Neural cell (in vitro differentiated cells): ENCODE measurements around the gene RGP1. TPM values are rescaled to one million over a fixed set of nuclear protein-coding genes. Genes with fewer than 3 reads are reported as not detected.

ENCODE experiments used
- H2AFZ ChIP-seq: fragments of 200-600, 300-800 bp; sonication (generic), shearing (Covaris generic); 2 replicates; pipeline ENCODE4 v1.6.0; 2014; ENCODE audit warnings: low read depth, mild to moderate bottlenecking, antibody characterized with exemption, low read length, moderate library complexity
- H3F3A ChIP-seq: fragments of 200-600 bp; shearing (Covaris generic); 2 replicates; pipeline ENCODE4 v1.6.1; 2016; ENCODE audit warnings: mild to moderate bottlenecking, moderate library complexity, mixed read lengths, antibody characterized with exemption, low read length; ENCODE audit not compliant: insufficient read depth, poor library complexity, severe bottlenecking
- H3K27ac ChIP-seq: fragments of 200-600, 300-800 bp; sonication (generic), shearing (Covaris generic); 2 replicates; pipeline ENCODE4 v1.5.1; 2014; ENCODE audit warnings: mild to moderate bottlenecking, low read length, moderate library complexity
- H3K27me3 ChIP-seq: fragments of 300-800, 200-600 bp; sonication (generic), shearing (Covaris generic); 2 replicates; pipeline ENCODE4 v1.6.0; 2014; ENCODE audit warnings: mild to moderate bottlenecking, low read depth, low read length, moderate library complexity; ENCODE audit not compliant: insufficient read depth
- H3K36me3 ChIP-seq: fragments of 300-800, 200-600 bp; sonication (generic), shearing (Covaris generic); 2 replicates; pipeline ENCODE4 v1.5.1; 2014; ENCODE audit warnings: mild to moderate bottlenecking, antibody characterized with exemption, low read length, moderate library complexity; ENCODE audit not compliant: insufficient read depth
- H3K4me2 ChIP-seq: fragments of 300-800, 200-600 bp; sonication (generic), shearing (Covaris generic); 2 replicates; pipeline ENCODE4 v1.6.0; 2014; ENCODE audit warnings: mild to moderate bottlenecking, low read length
- H3K4me3 ChIP-seq: fragments of 300-800, 200-600 bp; sonication (generic), shearing (Covaris generic); 2 replicates; pipeline ENCODE4 v1.5.1; 2014; ENCODE audit warnings: mild to moderate bottlenecking, low read length, moderate library complexity
- H3K79me2 ChIP-seq: fragments of 200-600 bp; shearing (Covaris generic); replicated peaks from 2 replicates; pipeline ENCODE4 v1.6.0; 2014; ENCODE audit warnings: mild to moderate bottlenecking, low read length, moderate library complexity; ENCODE audit not compliant: insufficient read depth
- H3K9ac ChIP-seq: fragments of 300-800, 200-600 bp; sonication (generic), shearing (Covaris generic); 2 replicates; pipeline ENCODE4 v1.6.1; 2016; ENCODE audit warnings: mild to moderate bottlenecking, low read length, mixed read lengths
- H3K9me2 ChIP-seq: fragments of 200-600 bp; shearing (Covaris generic); 2 replicates; pipeline ENCODE4 v1.6.1; 2016; ENCODE audit warnings: mild to moderate bottlenecking, low read length, mixed read lengths; ENCODE audit not compliant: insufficient read depth
- H3K9me3 ChIP-seq: fragments of 200-600, 300-800 bp; sonication (generic), shearing (Covaris generic); 2 replicates; pipeline ENCODE4 v1.6.1; 2016; ENCODE audit warnings: mild to moderate bottlenecking, mixed run types, low read length, moderate library complexity, mixed read lengths
- H4K20me1 ChIP-seq: fragments of 200-600 bp; shearing (Covaris generic); 2 replicates; pipeline ENCODE4 v1.6.1; 2016; ENCODE audit warnings: mild to moderate bottlenecking, mixed run types; ENCODE audit not compliant: insufficient read depth
- EP300 ChIP-seq: fragments of 450-650 bp; conservative IDR thresholded peaks from 2 replicates; pipeline ENCODE4 v1.6.1; 2014; ENCODE audit warnings: antibody characterized with exemption, mild to moderate bottlenecking, moderate library complexity; ENCODE audit not compliant: poor library complexity, severe bottlenecking
- EZH2 ChIP-seq: fragments of 200-600, 300-800 bp; shearing (Covaris generic), sonication (generic); IDR thresholded peaks from 2 replicates; pipeline ENCODE4 v1.6.1; 2014; ENCODE audit warnings: antibody characterized with exemption, low read length, borderline replicate concordance, mild to moderate bottlenecking; ENCODE audit not compliant: insufficient read depth, poor library complexity, severe bottlenecking
- MXI1 ChIP-seq: fragments of 450-650 bp; conservative IDR thresholded peaks from 2 replicates; pipeline ENCODE4 v1.6.1; 2014; ENCODE audit warnings: antibody characterized with exemption, mild to moderate bottlenecking; ENCODE audit not compliant: poor library complexity, severe bottlenecking
- POLR2AphosphoS5 ChIP-seq: IDR thresholded peaks from 2 replicates; pipeline ENCODE4 v1.6.1; 2012
- RAD21 ChIP-seq: fragments of 450-650 bp; conservative IDR thresholded peaks from 2 replicates; pipeline ENCODE4 v1.6.1; 2014; ENCODE audit warnings: antibody characterized with exemption, mild to moderate bottlenecking, moderate library complexity
- SMC3 ChIP-seq: fragments of 450-650 bp; conservative IDR thresholded peaks from 2 replicates; pipeline ENCODE4 v1.6.1; 2014; ENCODE audit warnings: antibody characterized with exemption, mild to moderate bottlenecking, moderate library complexity; ENCODE audit not compliant: poor library complexity
- TAF1 ChIP-seq: IDR thresholded peaks from 2 replicates; pipeline ENCODE4 v1.6.1; 2012; ENCODE audit warnings: low read depth
- polyA plus RNA-seq: library from polyadenylated mRNA; depleted of rRNA; stranded (reverse); fragments of >200 nt; gene quantifications from 2 replicates; pipeline ENCODE4 v1.2.3, GENCODE V29; 2014
- TF ChIP-seq, protein P1 (sequence below): fragments of 450-650 bp; IDR thresholded peaks from 2 replicates; pipeline ENCODE4 v1.5.1; 2014; ENCODE audit warnings: antibody characterized with exemption, mild to moderate bottlenecking, moderate library complexity; ENCODE audit not compliant: poor library complexity, severe bottlenecking
- TF ChIP-seq, protein P2 (sequence below): IDR thresholded peaks from 2 replicates; pipeline ENCODE4 v1.6.1; 2012; ENCODE audit warnings: borderline replicate concordance

The RGP1 gene
- polyA plus RNA-seq, 1 donor from 2014 or later, result 8.1 TPM

DNA sequence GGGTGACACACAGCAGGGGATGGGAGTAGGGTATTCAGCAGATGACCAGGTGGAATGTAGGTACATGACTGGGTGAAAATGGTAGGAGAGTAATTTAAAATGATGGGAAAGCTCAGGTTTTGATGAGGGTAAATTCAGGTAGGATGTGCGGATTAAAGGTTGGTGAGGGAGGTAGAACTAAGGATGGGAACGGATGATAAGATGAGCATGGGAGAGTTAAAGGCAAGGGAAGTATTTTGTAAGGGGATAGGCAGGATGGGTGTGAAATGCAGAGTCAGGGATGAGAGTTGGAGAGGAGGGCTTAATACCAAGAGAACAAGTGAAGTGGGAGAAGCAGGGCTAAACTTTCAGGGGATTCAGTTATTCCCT is 18.6 kb upstream of the RGP1 start:
- Histone ChIP-seq H3K27ac (no peak overlapping the region), H3K27me3 (no peaks in the 10 kb centered on the region), H3K79me2 (peaks cover 31% of the 10 kb centered on the region), H3K36me3 (no peaks in the 10 kb centered on the region), H3K9me3 (no peaks in the 10 kb centered on the region), H4K20me1 (no peaks in the 10 kb centered on the region), H2AFZ (no peak overlapping the region), H3K9me2 (no peaks in the 10 kb centered on the region), H3K4me3 (peak overlapping the region; percentile 81), H3K9ac (no peak overlapping the region), H3F3A (no peaks in the 10 kb centered on the region), H3K4me2 (peak overlapping the region; percentile 25)
- TF ChIP-seq EZH2, result no peak
- TF ChIP-seq, protein P1, sequence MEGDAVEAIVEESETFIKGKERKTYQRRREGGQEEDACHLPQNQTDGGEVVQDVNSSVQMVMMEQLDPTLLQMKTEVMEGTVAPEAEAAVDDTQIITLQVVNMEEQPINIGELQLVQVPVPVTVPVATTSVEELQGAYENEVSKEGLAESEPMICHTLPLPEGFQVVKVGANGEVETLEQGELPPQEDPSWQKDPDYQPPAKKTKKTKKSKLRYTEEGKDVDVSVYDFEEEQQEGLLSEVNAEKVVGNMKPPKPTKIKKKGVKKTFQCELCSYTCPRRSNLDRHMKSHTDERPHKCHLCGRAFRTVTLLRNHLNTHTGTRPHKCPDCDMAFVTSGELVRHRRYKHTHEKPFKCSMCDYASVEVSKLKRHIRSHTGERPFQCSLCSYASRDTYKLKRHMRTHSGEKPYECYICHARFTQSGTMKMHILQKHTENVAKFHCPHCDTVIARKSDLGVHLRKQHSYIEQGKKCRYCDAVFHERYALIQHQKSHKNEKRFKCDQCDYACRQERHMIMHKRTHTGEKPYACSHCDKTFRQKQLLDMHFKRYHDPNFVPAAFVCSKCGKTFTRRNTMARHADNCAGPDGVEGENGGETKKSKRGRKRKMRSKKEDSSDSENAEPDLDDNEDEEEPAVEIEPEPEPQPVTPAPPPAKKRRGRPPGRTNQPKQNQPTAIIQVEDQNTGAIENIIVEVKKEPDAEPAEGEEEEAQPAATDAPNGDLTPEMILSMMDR, result no peak
- no peak for TF ChIP-seq MXI1

DNA sequence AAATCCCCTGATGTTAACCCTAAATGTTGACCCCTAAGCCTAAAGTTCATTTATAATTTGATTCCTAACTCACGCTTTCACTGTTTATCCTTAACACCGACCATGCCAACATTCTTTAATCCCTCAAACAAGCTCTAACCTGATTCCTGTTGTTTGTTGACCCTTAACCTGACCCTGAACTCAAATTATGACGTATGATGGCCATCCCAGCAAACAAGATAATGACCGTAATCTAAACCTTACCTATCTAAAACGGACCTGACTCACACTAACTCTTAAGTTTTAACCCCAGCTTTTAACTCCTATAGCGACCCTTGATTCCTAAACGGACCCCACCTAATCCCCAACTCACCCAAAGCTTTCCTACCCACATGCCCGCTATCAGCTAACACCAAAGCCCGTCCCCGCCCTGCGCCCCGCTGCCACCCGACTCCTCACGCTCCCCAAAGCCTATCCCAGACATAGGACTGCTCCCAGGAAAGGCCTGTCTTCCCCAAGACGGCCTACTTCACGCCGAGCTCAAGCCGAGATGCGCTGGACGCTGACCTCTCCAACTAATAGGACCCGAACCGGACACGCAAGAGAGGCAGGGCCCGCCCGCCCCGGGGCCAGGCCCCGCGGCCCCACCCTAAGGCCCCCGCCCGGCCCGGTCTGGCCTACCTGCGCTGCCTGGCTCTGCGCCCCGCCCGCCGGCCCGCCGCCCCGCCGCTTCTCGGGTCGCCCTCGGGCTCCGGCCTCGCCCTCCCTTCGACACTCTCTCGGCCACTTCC is 17.5 kb upstream of the RGP1 start:
- Histone ChIP-seq H3K27me3 (no peaks in the 10 kb centered on the region), H3K9me2 (no peaks in the 10 kb centered on the region), H3K4me2 (peak overlapping the region; percentile 83), H3K9ac (peak overlapping the region; percentile 79), H3F3A (no peaks in the 10 kb centered on the region), H3K9me3 (no peaks in the 10 kb centered on the region), H2AFZ (peak overlapping the region; percentile 78), H3K79me2 (peaks cover 31% of the 10 kb centered on the region), H3K36me3 (no peaks in the 10 kb centered on the region), H4K20me1 (no peaks in the 10 kb centered on the region), H3K27ac (peak overlapping the region; percentile 83), H3K4me3 (peak overlapping the region; percentile 81)
- TF ChIP-seq TAF1, result no peak
- no peak for TF ChIP-seq RAD21
- TF ChIP-seq POLR2AphosphoS5, result no peak
- TF ChIP-seq, protein P2, sequence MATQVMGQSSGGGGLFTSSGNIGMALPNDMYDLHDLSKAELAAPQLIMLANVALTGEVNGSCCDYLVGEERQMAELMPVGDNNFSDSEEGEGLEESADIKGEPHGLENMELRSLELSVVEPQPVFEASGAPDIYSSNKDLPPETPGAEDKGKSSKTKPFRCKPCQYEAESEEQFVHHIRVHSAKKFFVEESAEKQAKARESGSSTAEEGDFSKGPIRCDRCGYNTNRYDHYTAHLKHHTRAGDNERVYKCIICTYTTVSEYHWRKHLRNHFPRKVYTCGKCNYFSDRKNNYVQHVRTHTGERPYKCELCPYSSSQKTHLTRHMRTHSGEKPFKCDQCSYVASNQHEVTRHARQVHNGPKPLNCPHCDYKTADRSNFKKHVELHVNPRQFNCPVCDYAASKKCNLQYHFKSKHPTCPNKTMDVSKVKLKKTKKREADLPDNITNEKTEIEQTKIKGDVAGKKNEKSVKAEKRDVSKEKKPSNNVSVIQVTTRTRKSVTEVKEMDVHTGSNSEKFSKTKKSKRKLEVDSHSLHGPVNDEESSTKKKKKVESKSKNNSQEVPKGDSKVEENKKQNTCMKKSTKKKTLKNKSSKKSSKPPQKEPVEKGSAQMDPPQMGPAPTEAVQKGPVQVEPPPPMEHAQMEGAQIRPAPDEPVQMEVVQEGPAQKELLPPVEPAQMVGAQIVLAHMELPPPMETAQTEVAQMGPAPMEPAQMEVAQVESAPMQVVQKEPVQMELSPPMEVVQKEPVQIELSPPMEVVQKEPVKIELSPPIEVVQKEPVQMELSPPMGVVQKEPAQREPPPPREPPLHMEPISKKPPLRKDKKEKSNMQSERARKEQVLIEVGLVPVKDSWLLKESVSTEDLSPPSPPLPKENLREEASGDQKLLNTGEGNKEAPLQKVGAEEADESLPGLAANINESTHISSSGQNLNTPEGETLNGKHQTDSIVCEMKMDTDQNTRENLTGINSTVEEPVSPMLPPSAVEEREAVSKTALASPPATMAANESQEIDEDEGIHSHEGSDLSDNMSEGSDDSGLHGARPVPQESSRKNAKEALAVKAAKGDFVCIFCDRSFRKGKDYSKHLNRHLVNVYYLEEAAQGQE, result no peak
- no peak for TF ChIP-seq EZH2
- no peak for TF ChIP-seq EP300
- TF ChIP-seq SMC3, result no peak
- TF ChIP-seq MXI1, result no peak
- TF ChIP-seq, protein P1, result no peak
